K562 (cell line): ENCODE measurements around the gene AFDN. TPM values are rescaled to one million over a fixed set of nuclear protein-coding genes. Genes with fewer than 3 reads are reported as not detected.

ENCODE experiments used
- BRD4 ChIP-seq: fragments of 200-600 bp; sonication (generic); IDR thresholded peaks from 2 replicates; pipeline ENCODE4 v1.6.1; 2017; ENCODE audit warnings: inconsistent platforms
- CHD4 ChIP-seq: fragments of 200-600 bp; sonication (generic); IDR thresholded peaks from 3 replicates; pipeline ENCODE4 v1.6.1; 2012; ENCODE audit warnings: low read depth, mild to moderate bottlenecking, mixed read lengths, low read length, inconsistent platforms; ENCODE audit not compliant: insufficient read depth, insufficient replicate concordance, poor library complexity, severe bottlenecking
- CREB1 ChIP-seq, 2 experiments: sonication (generic) in 1 of 2; formaldehyde crosslinking in 1 of 2; IDR thresholded peaks; 2 replicates each; pipeline versions ENCODE4 v1.6.1 to v1.8.0; 2012 to 2022; ENCODE audit warnings: inconsistent platforms in 1 of 2, mild to moderate bottlenecking in 1 of 2, missing genetic modification reagents in 1 of 2, moderate library complexity in 1 of 2
- CUX1 ChIP-seq: fragments of 200-800 bp; sonication (Bioruptor generic); IDR thresholded peaks from 2 replicates; pipeline ENCODE4 v1.6.1; 2016; ENCODE audit warnings: missing genetic modification characterization, missing compliant biosample characterization
- DNMT1 ChIP-seq: fragments of 450-650 bp; IDR thresholded peaks from 2 replicates; pipeline ENCODE4 v1.6.1; 2016; ENCODE audit warnings: antibody characterized with exemption, mild to moderate bottlenecking
- DPF2 ChIP-seq: fragments of 450-650 bp; IDR thresholded peaks from 2 replicates; pipeline ENCODE4 v1.6.1; 2016
- E2F3 ChIP-seq: fragments of 250-450 bp; sonication (Bioruptor Pico); IDR thresholded peaks from 2 replicates; pipeline ENCODE4 v1.4.0; 2020; ENCODE audit warnings: mild to moderate bottlenecking
- E2F5 ChIP-seq: sonication (generic); formaldehyde crosslinking; IDR thresholded peaks from 2 replicates; pipeline ENCODE4 v1.8.0; 2022; ENCODE audit warnings: mild to moderate bottlenecking, missing genetic modification reagents
- EZH2 ChIP-seq: IDR thresholded peaks from 2 replicates; pipeline ENCODE4 v1.6.1; 2012; ENCODE audit warnings: low read depth, mild to moderate bottlenecking, inconsistent platforms, low read length, borderline replicate concordance
- FOSL1 ChIP-seq: fragments of 200-800 bp; sonication (Bioruptor generic); conservative IDR thresholded peaks from 2 replicates; pipeline ENCODE4 v1.6.1; 2016; ENCODE audit warnings: missing genetic modification characterization, missing compliant biosample characterization
- FOXA3 ChIP-seq, 2 experiments: fragments of 450-650 bp in 1 of 2; sonication (generic) in 1 of 2; formaldehyde crosslinking; IDR thresholded peaks in 1 of 2; conservative IDR thresholded peaks in 1 of 2; 2 replicates each; pipeline versions ENCODE4 v1.4.0 to v1.8.0; 2020 to 2022; ENCODE audit warnings: mild to moderate bottlenecking in 2 of 2, missing genetic modification reagents in 1 of 2
- FOXP1 ChIP-seq: sonication (generic); formaldehyde crosslinking; IDR thresholded peaks from 2 replicates; pipeline ENCODE4 v1.8.0; 2022; ENCODE audit warnings: mild to moderate bottlenecking, missing genetic modification reagents
- HINFP ChIP-seq: fragments of 450-650 bp; conservative IDR thresholded peaks from 2 replicates; pipeline ENCODE4 v1.6.1; 2016; ENCODE audit warnings: missing genetic modification characterization, low read depth, mild to moderate bottlenecking, control low read depth, missing compliant biosample characterization
- KDM1A ChIP-seq, 2 experiments: fragments of 450-650 bp; IDR thresholded peaks; 2 replicates each; pipeline ENCODE4 v1.6.1; 2016; ENCODE audit warnings: mild to moderate bottlenecking in 2 of 2
- NR1H2 ChIP-seq: sonication (generic); formaldehyde crosslinking; IDR thresholded peaks from 2 replicates; pipeline ENCODE4 v1.4.0; 2020; ENCODE audit warnings: mild to moderate bottlenecking, missing genetic modification reagents
- NRF1 ChIP-seq, 2 experiments: fragments of 450-650 bp; IDR thresholded peaks in 1 of 2; conservative IDR thresholded peaks in 1 of 2; 2 replicates each; pipeline ENCODE4 v1.6.1; 2014; ENCODE audit warnings: mild to moderate bottlenecking in 2 of 2
- SNAPC5 ChIP-seq: fragments of 250-450 bp; sonication (Bioruptor Pico); IDR thresholded peaks from 2 replicates; pipeline ENCODE4 v1.8.0; 2021; ENCODE audit warnings: moderate library complexity, mild to moderate bottlenecking, inconsistent platforms
- TCF7 ChIP-seq: sonication (generic); IDR thresholded peaks from 2 replicates; pipeline ENCODE4 v1.6.1; 2016; ENCODE audit warnings: antibody characterized with exemption, borderline replicate concordance
- TSC22D4 ChIP-seq: fragments of 450-650 bp; IDR thresholded peaks from 2 replicates; pipeline ENCODE4 v1.6.1; 2016; ENCODE audit warnings: missing genetic modification characterization, missing biosample characterization, control low read depth
- ZKSCAN3 ChIP-seq: fragments of 250-450 bp; sonication (Bioruptor Pico); IDR thresholded peaks from 2 replicates; pipeline ENCODE4 v1.4.0; 2020
- ZSCAN29 ChIP-seq: fragments of 450-650 bp; IDR thresholded peaks from 2 replicates; pipeline ENCODE4 v1.6.1; 2017
- polyA plus RNA-seq, 8 experiments: library from polyadenylated mRNA; depleted of rRNA in 4 of 8; stranded (reverse) in 5 of 8; unstranded in 3 of 8; fragments of >200 nt; fragmentation: Nextera tagmentation in 2 of 8; fragmentation: Illumina TruSeq in 1 of 8; extraction: Ambion mirVana in 2 of 8; extraction: Trizol in 1 of 8; gene quantifications; 2 replicates each; pipeline versions ENCODE4 v1.2.1 to v1.2.3, GENCODE V29; 2011 to 2014; ENCODE audit warnings: inconsistent platforms in 1 of 8, missing spikeins in 1 of 8
- total RNA-seq, 7 experiments: library from RNA; depleted of rRNA in 6 of 7; stranded (reverse); fragments of >200 nt in 6 of 7; fragmentation: Illumina TruSeq in 2 of 7; extraction: Trizol in 2 of 7; gene quantifications; 2 replicates each; pipeline versions ENCODE4 v1.2.1 to v1.2.3, GENCODE V29; 2011 to 2021; ENCODE audit warnings: low replicate concordance in 1 of 7

Gene AFDN
- total and polyA plus RNA-seq, 9 of the 15 experiments (the other 6 are each of a cell fraction or from before 2014, with no cell fraction given) = 7.2 to 129 (median 105) TPM

- TF ChIP-seq E2F3 (CRISPR knock-in tag) (0 out of 2 replicates have a peak, but pooled peaks have one; percentile 30), HINFP (tag) (no peak), SNAPC5 (CRISPR knock-in tag) (no peak), FOXA3 (CRISPR knock-in tag; conservative IDR thresholded peaks at IDR 0.05 in 1 of 2, IDR thresholded peaks at IDR 0.05 in 1 of 2) (0 out of 4 replicates have a peak, but pooled peaks of 1 of the 2 experiments have one; percentile 10), CUX1 (CRISPR knock-in tag) (no peak), TCF7 (no peak), DPF2 (peak; percentile 73; the same call in 1 of the 2 replicates), EZH2 (no peak), CHD4 (no peak), NRF1 (conservative IDR thresholded peaks at IDR 0.05 in 1 of 2, IDR thresholded peaks at IDR 0.05 in 1 of 2) (peak; percentile 71 to 76), KDM1A (IDR thresholded peaks at IDR 0.05) (0 out of 4 replicates have a peak, but pooled peaks of 1 of the 2 experiments have one; percentile 3), ZSCAN29 (no peak), TSC22D4 (no peak), NR1H2 (0 out of 2 replicates have a peak, but pooled peaks have one; percentile 21), E2F5 (CRISPR knock-in tag) (no peak), FOSL1 (tag) (no peak), FOXP1 (no peak), ZKSCAN3 (CRISPR knock-in tag) (no peak), BRD4 (no peak), DNMT1 (peak; percentile 50; the same call in 1 of the 2 replicates), CREB1 (IDR thresholded peaks at IDR 0.05) (no peak), CREB1 (CRISPR knock-in tag; IDR thresholded peaks at IDR 0.05) (0 out of 2 replicates have a peak, but pooled peaks have one; percentile 12)
These were observed 13.9 kb downstream of the AFDN start (continued) for GRCh38 chr6:167840526-167841179.
